GM12878 (cell line): Measurements from ENCODE around the gene RFX7. TPM values are rescaled to one million over a fixed set of nuclear protein-coding genes. Genes with fewer than 3 reads are reported as not detected.

Experiments used
- ATAC-seq: fragments of 200-7000 bp; cut with Tn5 transposase; 3 replicates; pipeline ENCODE4 v1.9.1; 2020; ENCODE audit warnings: mild to moderate bottlenecking, moderate library complexity
- BruUV-seq: library from RNA; stranded (reverse); fragments of 400-500 nt; replicated peaks from 2 replicates; lab custom pipeline; 2021; lab: Mats Ljungman, UMichigan
- CTCF ChIA-PET: fragments of 300-600 bp; sonication (Branson Sonifier 250); formaldehyde crosslinking; extraction: SDS; loops from one replicate; lab custom pipeline; 2021; ENCODE audit warnings: inconsistent platforms; lab: Yijun Ruan, JAX
- POLR2A ChIA-PET: fragments of 350-600 bp; formaldehyde crosslinking; extraction: SDS; loops from one replicate; lab custom pipeline; 2021; ENCODE audit warnings: inconsistent platforms; lab: Charles Lee
- RAD21 ChIA-PET: fragments of 300-600 bp; sonication (Branson Sonifier 250); formaldehyde crosslinking; loops from one replicate; lab custom pipeline; 2023; ENCODE audit warnings: antibody characterized with exemption; ENCODE audit not compliant: unreplicated experiment; lab: Charles Lee
- SMC1A ChIA-PET: fragments of 300-600 bp; sonication (Branson Sonifier 250); formaldehyde crosslinking; loops from one replicate; lab custom pipeline; 2023; ENCODE audit not compliant: unreplicated experiment, uncharacterized antibody; lab: Charles Lee
- DNase-seq: peaks from one replicate; pipeline ENCODE4 v3.0.0-alpha.2; 2011; ENCODE audit warnings: low read depth, low spot score
- FAIRE-seq: peaks from 3 replicates; lab custom pipeline; 2011; peaks lifted over from hg19 to GRCh38; lab: Jason Lieb, UNC
- H2AFZ ChIP-seq: 2 replicates; pipeline ENCODE4 v1.6.0; 2011; ENCODE audit warnings: low read depth, low read length, control low read depth; ENCODE audit not compliant: control insufficient read depth
- H3K27ac ChIP-seq: 2 replicates; pipeline ENCODE4 v1.5.1; 2011; ENCODE audit warnings: control low read depth; ENCODE audit not compliant: control insufficient read depth, insufficient read depth
- H3K27me3 ChIP-seq, 2 experiments: replicated peaks in 1 of 2; 2 replicates each; pipeline versions ENCODE4 v1.6.0 to v1.6.1; 2011; ENCODE audit warnings: low read length in 1 of 2; ENCODE audit not compliant: control insufficient read depth in 2 of 2, insufficient read depth in 2 of 2
- H3K36me3 ChIP-seq, 2 experiments: 2 replicates each; pipeline ENCODE4 v1.5.1; 2011; ENCODE audit warnings: low read length in 1 of 2; ENCODE audit not compliant: control insufficient read depth in 2 of 2, insufficient read depth in 2 of 2
- H3K4me1 ChIP-seq: 2 replicates; pipeline ENCODE4 v1.6.1; 2011; ENCODE audit warnings: mild to moderate bottlenecking, low read length, moderate library complexity, mixed read lengths; ENCODE audit not compliant: control insufficient read depth, insufficient read depth
- H3K4me2 ChIP-seq: 2 replicates; pipeline ENCODE4 v1.6.0; 2011; ENCODE audit warnings: control low read depth; ENCODE audit not compliant: control insufficient read depth, insufficient read depth
- H3K4me3 ChIP-seq: fragments of 200-600 bp; sonication (generic); 2 replicates; pipeline ENCODE4 v1.5.1; 2016
- H3K79me2 ChIP-seq: 2 replicates; pipeline ENCODE4 v1.6.0; 2011; ENCODE audit warnings: low read length; ENCODE audit not compliant: control insufficient read depth, insufficient read depth
- H3K9ac ChIP-seq: 2 replicates; pipeline ENCODE4 v1.8.0; 2011; ENCODE audit warnings: low read length, control low read depth, mixed read lengths; ENCODE audit not compliant: control insufficient read depth, insufficient read depth
- H3K9me3 ChIP-seq: replicated peaks from 3 replicates; pipeline ENCODE4 v1.5.1; 2011; ENCODE audit warnings: mild to moderate bottlenecking, low read length; ENCODE audit not compliant: control insufficient read depth, insufficient read depth
- H4K20me1 ChIP-seq: 2 replicates; pipeline ENCODE4 v1.6.0; 2011; ENCODE audit not compliant: control insufficient read depth, insufficient read depth
- BMI1 ChIP-seq: fragments of 450-650 bp; IDR thresholded peaks from 2 replicates; pipeline ENCODE4 v1.6.1; 2016; ENCODE audit warnings: mild to moderate bottlenecking, moderate library complexity, borderline replicate concordance
- NR2C2 ChIP-seq: IDR thresholded peaks from 2 replicates; pipeline ENCODE4 v1.6.1; 2011; ENCODE audit warnings: borderline replicate concordance, low read depth; ENCODE audit not compliant: control insufficient read depth, insufficient read length
- RAD21 ChIP-seq: IDR thresholded peaks from 2 replicates; pipeline ENCODE4 v1.6.1; 2011; ENCODE audit warnings: mild to moderate bottlenecking, low read depth, low read length, moderate library complexity; ENCODE audit not compliant: insufficient read depth
- RFX5 ChIP-seq: IDR thresholded peaks from 2 replicates; pipeline ENCODE4 v1.6.1; 2011; ENCODE audit warnings: low read depth, low read length, improper control_type of control experiment
- SMC3 ChIP-seq: IDR thresholded peaks from 2 replicates; pipeline ENCODE4 v1.6.1; 2011; ENCODE audit warnings: low read length, improper control_type of control experiment, borderline replicate concordance
- in situ Hi-C: fragments of 300-500 bp; cut with MboI; formaldehyde crosslinking; loops from 9 replicates; pipeline ENCODE4 v1.14.3; 2018; ENCODE audit warnings: mixed read lengths
- intact Hi-C: fragments of 100-400 bp; cut with micrococcal nuclease; formaldehyde crosslinking; loops from one replicate; pipeline ENCODE4 v1.14.2; 2022; ENCODE audit not compliant: unreplicated experiment
- polyA plus RNA-seq, 11 experiments: library from polyadenylated mRNA; depleted of rRNA in 4 of 11; unstranded in 6 of 11; stranded (reverse) in 5 of 11; fragments of >200 nt; fragmentation: Nextera tagmentation in 4 of 11; fragmentation: Illumina TruSeq in 1 of 11; extraction: Ambion mirVana in 4 of 11; extraction: Trizol in 1 of 11; gene quantifications; 1 replicate in 1 of 11; 2 replicates in 10 of 11; pipeline versions ENCODE4 v1.2.1 to v1.2.3, GENCODE V29; 2011 to 2016; ENCODE audit warnings: inconsistent platforms in 2 of 11, missing spikeins in 2 of 11, low read depth in 1 of 11
- total RNA-seq, 4 experiments: library from RNA; depleted of rRNA in 3 of 4; stranded (reverse); fragments of >200 nt in 3 of 4; fragmentation: Illumina TruSeq in 1 of 4; extraction: Trizol in 1 of 4; gene quantifications; 2 replicates each; pipeline versions ENCODE4 v1.2.1 to v1.2.3, GENCODE V29; 2013 to 2021
- TF ChIP-seq, protein P1 (sequence below), 3 experiments: IDR thresholded peaks in 2 of 3; conservative IDR thresholded peaks in 1 of 3; 2 replicates each; pipeline ENCODE4 v1.5.1; 2011; ENCODE audit warnings: low read depth in 3 of 3, low read length in 3 of 3, mild to moderate bottlenecking in 3 of 3, control low read depth in 2 of 3, moderate library complexity in 2 of 3, inconsistent platforms in 1 of 3, mixed read lengths in 1 of 3; ENCODE audit not compliant: control insufficient read depth in 2 of 3, insufficient read depth in 1 of 3; ENCODE audit errors: extremely low read depth in 1 of 3

Gene RFX7
- total and polyA plus RNA-seq, 10 of the 15 experiments (the other 5 are each of a cell fraction or from before 2014, with no cell fraction given): 3.2 to 31.4 (median 10.7) TPM

DNA sequence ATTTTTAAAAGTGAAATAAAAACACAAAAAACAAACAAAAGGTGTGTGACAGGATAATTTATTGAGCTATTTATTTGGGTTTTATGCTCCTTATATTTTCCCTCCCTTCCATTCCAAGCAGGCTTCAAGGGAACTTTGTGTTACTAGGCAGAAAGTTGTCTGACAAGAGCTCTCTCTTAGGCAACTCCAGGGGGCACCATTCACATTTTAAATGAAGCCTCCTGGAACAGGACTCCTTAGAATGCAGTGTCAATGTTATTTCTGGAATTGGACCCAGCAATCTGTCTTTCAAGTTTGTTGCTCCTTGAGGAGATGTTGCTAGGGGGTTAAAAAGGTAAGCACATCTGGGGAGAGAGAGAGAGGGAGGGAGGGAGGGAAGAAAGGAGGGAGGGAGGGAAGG is 5.4 kb upstream of the RFX7 start:
- no peaks in the 10 kb centered on the region for H4K20me1 ChIP-seq
- peaks cover 9% of the 10 kb centered on the region for H3K79me2 ChIP-seq
- TF ChIP-seq NR2C2 (no peak), RFX5 (peak; percentile 74), RAD21 (peak; percentile 84), SMC3 (peak; percentile 80; the same call in 1 of the 2 replicates), BMI1 (no peak)
- TF ChIP-seq, protein P1, sequence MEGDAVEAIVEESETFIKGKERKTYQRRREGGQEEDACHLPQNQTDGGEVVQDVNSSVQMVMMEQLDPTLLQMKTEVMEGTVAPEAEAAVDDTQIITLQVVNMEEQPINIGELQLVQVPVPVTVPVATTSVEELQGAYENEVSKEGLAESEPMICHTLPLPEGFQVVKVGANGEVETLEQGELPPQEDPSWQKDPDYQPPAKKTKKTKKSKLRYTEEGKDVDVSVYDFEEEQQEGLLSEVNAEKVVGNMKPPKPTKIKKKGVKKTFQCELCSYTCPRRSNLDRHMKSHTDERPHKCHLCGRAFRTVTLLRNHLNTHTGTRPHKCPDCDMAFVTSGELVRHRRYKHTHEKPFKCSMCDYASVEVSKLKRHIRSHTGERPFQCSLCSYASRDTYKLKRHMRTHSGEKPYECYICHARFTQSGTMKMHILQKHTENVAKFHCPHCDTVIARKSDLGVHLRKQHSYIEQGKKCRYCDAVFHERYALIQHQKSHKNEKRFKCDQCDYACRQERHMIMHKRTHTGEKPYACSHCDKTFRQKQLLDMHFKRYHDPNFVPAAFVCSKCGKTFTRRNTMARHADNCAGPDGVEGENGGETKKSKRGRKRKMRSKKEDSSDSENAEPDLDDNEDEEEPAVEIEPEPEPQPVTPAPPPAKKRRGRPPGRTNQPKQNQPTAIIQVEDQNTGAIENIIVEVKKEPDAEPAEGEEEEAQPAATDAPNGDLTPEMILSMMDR (IDR thresholded peaks at IDR 0.05 in 2 of 3, conservative IDR thresholded peaks at IDR 0.05 in 1 of 3; ENCODE audit: control insufficient read depth in 2 of 3, extremely low read depth in 1 of 3, insufficient read depth in 1 of 3, low read depth in 3 of 3, low read length in 3 of 3): peak; percentile 47 to 63 (median 48)
- H3K27ac ChIP-seq: no peak overlapping the region
- in situ Hi-C loops: loop anchor here (5.0 kb wide), 2 partner anchors 118 to 183 kb away; partner anchors contain the start of gene TEX9
- H3K9me3 ChIP-seq: no peaks in the 10 kb centered on the region
- H3K4me1 ChIP-seq: peaks cover 7% of the 10 kb centered on the region
- no peak overlapping the region for H3K4me2 ChIP-seq
- ATAC-seq: no peak
- no peaks in the 10 kb centered on the region for H3K27me3 ChIP-seq
- intact Hi-C loops: loop anchor here (10.0 kb wide), 2 partner anchors 144 to 254 kb away; partner anchors contain the start of gene NEDD4
- H3K36me3 ChIP-seq: no peaks in the 10 kb centered on the region
- ChIA-PET SMC1A (interaction anchor here (0.6 to 2.3 kb wide), 6 partner anchors 26 to 404 kb away, joined by 3 to 29 read pairs (median 3); no protein-coding TSS in a partner anchor), POLR2A (no interaction called here), RAD21 (interaction anchor here (1.2 to 3.1 kb wide), 4 partner anchors 11 to 184 kb away, joined by 4 to 16 read pairs (median 10); no protein-coding TSS in a partner anchor), CTCF (interaction anchor here (0.7 to 5.5 kb wide), 11 partner anchors 11 to 185 kb away, joined by 3 to 123 read pairs (median 3); no protein-coding TSS in a partner anchor)
- H3K4me3 ChIP-seq: no peak overlapping the region
- no peak overlapping the region for H3K9ac ChIP-seq
- no peak for DNase-seq
- no TSS peak for BruUV-seq
- no peak for FAIRE-seq
- no peak overlapping the region for H2AFZ ChIP-seq
